ENCODE measurements around the gene PDE9A. TPM values are rescaled to one million over a fixed set of nuclear protein-coding genes. Genes with fewer than 3 reads are reported as not detected.
A peak's percentile ranks its signal among the peaks of the same experiment; 100 is the strongest.

The PDE9A gene
- total RNA-seq, 1 experiment from 2014 or later, result 31.9 TPM

GRCh38 chr21:42755766-42756579, 102.6 kb downstream of the PDE9A start:
- peak overlapping the region in 2 of 3 experiments; percentile 33 to 86; a peak in 2 of 7 replicates for H3K27ac Mint-ChIP-seq
- TF ChIP-seq, protein P1, sequence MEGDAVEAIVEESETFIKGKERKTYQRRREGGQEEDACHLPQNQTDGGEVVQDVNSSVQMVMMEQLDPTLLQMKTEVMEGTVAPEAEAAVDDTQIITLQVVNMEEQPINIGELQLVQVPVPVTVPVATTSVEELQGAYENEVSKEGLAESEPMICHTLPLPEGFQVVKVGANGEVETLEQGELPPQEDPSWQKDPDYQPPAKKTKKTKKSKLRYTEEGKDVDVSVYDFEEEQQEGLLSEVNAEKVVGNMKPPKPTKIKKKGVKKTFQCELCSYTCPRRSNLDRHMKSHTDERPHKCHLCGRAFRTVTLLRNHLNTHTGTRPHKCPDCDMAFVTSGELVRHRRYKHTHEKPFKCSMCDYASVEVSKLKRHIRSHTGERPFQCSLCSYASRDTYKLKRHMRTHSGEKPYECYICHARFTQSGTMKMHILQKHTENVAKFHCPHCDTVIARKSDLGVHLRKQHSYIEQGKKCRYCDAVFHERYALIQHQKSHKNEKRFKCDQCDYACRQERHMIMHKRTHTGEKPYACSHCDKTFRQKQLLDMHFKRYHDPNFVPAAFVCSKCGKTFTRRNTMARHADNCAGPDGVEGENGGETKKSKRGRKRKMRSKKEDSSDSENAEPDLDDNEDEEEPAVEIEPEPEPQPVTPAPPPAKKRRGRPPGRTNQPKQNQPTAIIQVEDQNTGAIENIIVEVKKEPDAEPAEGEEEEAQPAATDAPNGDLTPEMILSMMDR (conservative IDR thresholded peaks at IDR 0.05), result no peak
- H3K56ac ChIP-seq (ENCODE audit: insufficient read length, low read depth, low read length), result no peak overlapping the region
- H3K23me2 ChIP-seq (ENCODE audit: insufficient read length, low read depth, low read length, poor library complexity, severe bottlenecking), result no peaks in the 10 kb centered on the region
- no peak overlapping the region for H2AFZ ChIP-seq (ENCODE audit: low read length)
- no peak overlapping the region for H3K4me2 ChIP-seq (ENCODE audit: insufficient read depth, insufficient read length, low read length)
- H3K79me1 ChIP-seq (ENCODE audit: insufficient read depth, low read depth, low read length, poor library complexity, severe bottlenecking), result no peaks in the 10 kb centered on the region
- H3K36me3 Mint-ChIP-seq (ENCODE audit: insufficient read depth in 1 of 3, low read depth in 3 of 3), result peaks cover 10 to 34% (median 23%) of the 10 kb centered on the region in 3 experiments; a peak in 6 of 7 replicates
- no peak overlapping the region for H4K5ac ChIP-seq (ENCODE audit: insufficient read length, low read depth, low read length)
- H2BK120ac ChIP-seq (ENCODE audit: low read depth, low read length, poor library complexity, severe bottlenecking), result no peak overlapping the region
- no peaks in the 10 kb centered on the region for H3K27me3 Mint-ChIP-seq (ENCODE audit: low read depth)
- H2BK12ac ChIP-seq (ENCODE audit: insufficient read length, low read depth, low read length), result no peak overlapping the region
- peaks cover 0 to 5% of the 10 kb centered on the region in 2 experiments; a peak in 1 of 4 replicates for H3K4me1 Mint-ChIP-seq
- H4K8ac ChIP-seq (replicated peaks; ENCODE audit: insufficient read length, low read depth, low read length), result no peak overlapping the region
- no peak overlapping the region for H3K18ac ChIP-seq (ENCODE audit: insufficient read length, low read depth, low read length)
- no peaks in the 10 kb centered on the region for H3K79me2 ChIP-seq (ENCODE audit: insufficient read depth, low read length)
- no peaks in the 10 kb centered on the region for H3K9me3 ChIP-seq (ENCODE audit: control insufficient read depth, low read depth, low read length)
- H3K27me3 ChIP-seq (ENCODE audit: insufficient read depth, low read length), result no peaks in the 10 kb centered on the region
- H3K14ac ChIP-seq (ENCODE audit: insufficient read depth, low read length), result no peak overlapping the region
- H2BK15ac ChIP-seq (ENCODE audit: low read depth, low read length), result no peak overlapping the region
- H3K4me1 ChIP-seq (ENCODE audit: insufficient read depth, low read length), result no peaks in the 10 kb centered on the region
- no peak overlapping the region for H3K4me3 Mint-ChIP-seq
- no peak overlapping the region for H3K23ac ChIP-seq (ENCODE audit: insufficient read length, low read depth, low read length)
- H3K27ac ChIP-seq (ENCODE audit: insufficient read length, low read depth, low read length), result no peak overlapping the region
- WGBS (ENCODE audit: extremely low coverage, insufficient read length, low lambda C conversion rate), result no CpG with 5 or more reads among the region's 20 CpGs
- H3T11ph ChIP-seq (ENCODE audit: low read length), result no peak overlapping the region
- no peak overlapping the region for H2AK5ac ChIP-seq (ENCODE audit: insufficient read length, low read length)
- H2BK20ac ChIP-seq (ENCODE audit: low read depth, low read length, poor library complexity, severe bottlenecking), result no peak overlapping the region
- H4K91ac ChIP-seq (ENCODE audit: insufficient read length, low read depth, low read length), result no peak overlapping the region
- H2BK5ac ChIP-seq (ENCODE audit: insufficient read length, low read length), result no peak overlapping the region
- no peak overlapping the region for H3K4ac ChIP-seq (ENCODE audit: low read depth, low read length)
- no peaks in the 10 kb centered on the region for H4K20me1 ChIP-seq (ENCODE audit: control insufficient read depth, insufficient read depth, insufficient read length)
- no peak for DNase-seq
- H3K9ac ChIP-seq (ENCODE audit: extremely low read depth, insufficient read length, low read length), result no peak overlapping the region
- H3K9me3 Mint-ChIP-seq, result no peaks in the 10 kb centered on the region
